Measurements from ENCODE around the gene PLXNA4. TPM values are rescaled to one million over a fixed set of nuclear protein-coding genes. Genes with fewer than 3 reads are reported as not detected.

The PLXNA4 gene
- total RNA-seq, 2 experiments from 2014 or later = 0.75 to 0.85 TPM

DNA sequence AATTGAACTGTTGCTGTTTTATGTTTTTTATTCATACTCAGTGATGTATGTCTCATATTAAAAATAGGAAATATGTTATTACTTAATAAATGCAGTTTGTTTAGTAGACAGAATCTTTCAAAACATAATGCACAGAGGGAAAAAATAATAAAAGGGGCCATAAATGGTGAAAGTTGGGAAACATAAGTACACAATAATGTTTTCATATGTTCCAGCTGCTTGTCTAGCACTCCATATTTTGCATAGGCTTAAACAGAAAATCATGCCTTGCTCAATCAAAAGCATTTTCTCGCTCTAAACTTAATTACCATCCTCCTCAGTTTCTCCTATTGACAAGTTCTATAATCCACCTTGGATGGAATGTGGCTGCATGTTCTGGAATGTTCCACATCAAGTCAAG is 333.2 kb downstream of the PLXNA4 start:
- TF ChIP-seq, protein P1, sequence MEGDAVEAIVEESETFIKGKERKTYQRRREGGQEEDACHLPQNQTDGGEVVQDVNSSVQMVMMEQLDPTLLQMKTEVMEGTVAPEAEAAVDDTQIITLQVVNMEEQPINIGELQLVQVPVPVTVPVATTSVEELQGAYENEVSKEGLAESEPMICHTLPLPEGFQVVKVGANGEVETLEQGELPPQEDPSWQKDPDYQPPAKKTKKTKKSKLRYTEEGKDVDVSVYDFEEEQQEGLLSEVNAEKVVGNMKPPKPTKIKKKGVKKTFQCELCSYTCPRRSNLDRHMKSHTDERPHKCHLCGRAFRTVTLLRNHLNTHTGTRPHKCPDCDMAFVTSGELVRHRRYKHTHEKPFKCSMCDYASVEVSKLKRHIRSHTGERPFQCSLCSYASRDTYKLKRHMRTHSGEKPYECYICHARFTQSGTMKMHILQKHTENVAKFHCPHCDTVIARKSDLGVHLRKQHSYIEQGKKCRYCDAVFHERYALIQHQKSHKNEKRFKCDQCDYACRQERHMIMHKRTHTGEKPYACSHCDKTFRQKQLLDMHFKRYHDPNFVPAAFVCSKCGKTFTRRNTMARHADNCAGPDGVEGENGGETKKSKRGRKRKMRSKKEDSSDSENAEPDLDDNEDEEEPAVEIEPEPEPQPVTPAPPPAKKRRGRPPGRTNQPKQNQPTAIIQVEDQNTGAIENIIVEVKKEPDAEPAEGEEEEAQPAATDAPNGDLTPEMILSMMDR (IDR thresholded peaks at IDR 0.05) = no peak
- H3K36me3 ChIP-seq (ENCODE audit: insufficient read depth, low read length) = no peaks in the 10 kb centered on the region
- DNase-seq (no peak), ATAC-seq (ENCODE audit: poor library complexity) (no peak)
- H3K4me1 ChIP-seq (ENCODE audit: insufficient read depth, low read length) = no peaks in the 10 kb centered on the region
- CTCF ChIA-PET = no interaction called here
- Mint-ChIP-seq H3K4me1 (ENCODE audit: low read depth) (no peaks in the 10 kb centered on the region), H3K27ac (no peak overlapping the region), H3K27me3 (peaks cover 33% of the 10 kb centered on the region), H3K4me3 (no peak overlapping the region), H3K9me3 (peaks cover 2% of the 10 kb centered on the region), H3K36me3 (ENCODE audit: low read depth) (no peaks in the 10 kb centered on the region)
- no peak overlapping the region for H3K4me3 ChIP-seq (ENCODE audit: low read length)
- intact Hi-C loops (cut with DNase I, micrococcal nuclease) = no loop called here
- H3K27me3 ChIP-seq (ENCODE audit: control insufficient read depth in 1 of 2, insufficient read depth in 2 of 2, low read length in 2 of 2) = no peaks in the 10 kb centered on the region
- POLR2A ChIA-PET = no interaction called here
- H3K9me3 ChIP-seq (ENCODE audit: control insufficient read depth in 1 of 2, insufficient read depth in 1 of 2, low read length in 2 of 2) = peaks cover 0 to 10% of the 10 kb centered on the region in 2 experiments
- no peak overlapping the region for H3K27ac ChIP-seq (ENCODE audit: low read depth in 1 of 2, low read length in 2 of 2)

GRCh38 chr7:132242192-132242812 is 334.0 kb downstream of the PLXNA4 start:
- intact Hi-C loops (cut with DNase I, micrococcal nuclease) = no loop called here
- POLR2A ChIA-PET = no interaction called here
- Mint-ChIP-seq H3K36me3 (ENCODE audit: low read depth) (no peaks in the 10 kb centered on the region), H3K27me3 (peaks cover 33% of the 10 kb centered on the region), H3K27ac (no peak overlapping the region), H3K9me3 (peaks cover 2% of the 10 kb centered on the region), H3K4me3 (no peak overlapping the region), H3K4me1 (ENCODE audit: low read depth) (no peaks in the 10 kb centered on the region)
- Histone ChIP-seq H3K9me3 (ENCODE audit: control insufficient read depth in 1 of 2, insufficient read depth in 1 of 2, low read length in 2 of 2) (peaks cover 0 to 7% of the 10 kb centered on the region in 2 experiments), H3K27me3 (ENCODE audit: control insufficient read depth in 1 of 2, insufficient read depth in 2 of 2, low read length in 2 of 2) (no peaks in the 10 kb centered on the region), H3K4me3 (ENCODE audit: low read length) (no peak overlapping the region), H3K27ac (ENCODE audit: low read depth in 1 of 2, low read length in 2 of 2) (no peak overlapping the region), H3K36me3 (ENCODE audit: insufficient read depth, low read length) (no peaks in the 10 kb centered on the region), H3K4me1 (ENCODE audit: insufficient read depth, low read length) (no peaks in the 10 kb centered on the region)
- DNase-seq (no peak), ATAC-seq (ENCODE audit: poor library complexity) (no peak)
- TF ChIP-seq, protein P1 (IDR thresholded peaks at IDR 0.05) = no peak
- CTCF ChIA-PET = no interaction called here

GRCh38 chr7:132240821-132241422 is 335.3 kb downstream of the PLXNA4 start:
- Histone ChIP-seq H3K27me3 (ENCODE audit: control insufficient read depth in 1 of 2, insufficient read depth in 2 of 2, low read length in 2 of 2) (no peaks in the 10 kb centered on the region), H3K9me3 (ENCODE audit: control insufficient read depth in 1 of 2, insufficient read depth in 1 of 2, low read length in 2 of 2) (peaks cover 0 to 7% of the 10 kb centered on the region in 2 experiments), H3K27ac (ENCODE audit: low read depth in 1 of 2, low read length in 2 of 2) (no peak overlapping the region), H3K36me3 (ENCODE audit: insufficient read depth, low read length) (no peaks in the 10 kb centered on the region), H3K4me3 (ENCODE audit: low read length) (no peak overlapping the region), H3K4me1 (ENCODE audit: insufficient read depth, low read length) (no peaks in the 10 kb centered on the region)
- H3K27ac Mint-ChIP-seq = no peak overlapping the region
- H3K9me3 Mint-ChIP-seq = peaks cover 2% of the 10 kb centered on the region
- TF ChIP-seq, protein P1 (IDR thresholded peaks at IDR 0.05) = no peak
- ATAC-seq (ENCODE audit: poor library complexity) (no peak), DNase-seq (no peak)
- ChIA-PET POLR2A (no interaction called here), CTCF (no interaction called here)
- no peaks in the 10 kb centered on the region for H3K36me3 Mint-ChIP-seq (ENCODE audit: low read depth)
- intact Hi-C loops (cut with DNase I, micrococcal nuclease) = no loop called here
- H3K27me3 Mint-ChIP-seq = peaks cover 22% of the 10 kb centered on the region
- no peak overlapping the region for H3K4me3 Mint-ChIP-seq
- no peaks in the 10 kb centered on the region for H3K4me1 Mint-ChIP-seq (ENCODE audit: low read depth)

Data from CD4-positive, alpha-beta T cell (primary cell).